Measurements from ENCODE around the gene HYAL1. TPM values are rescaled to one million over a fixed set of nuclear protein-coding genes. Genes with fewer than 3 reads are reported as not detected.
"Not testable (repeated sequence)": the region's sequence is repeated elsewhere in the genome, so short reads cannot be mapped to it uniquely, and the experiment has no call there.

HYAL1 gene
- total RNA-seq, 2 donors from 2014 or later = 9.0 to 15.2 TPM

GRCh38 chr3:50287262-50287661, 16.1 kb downstream of the HYAL1 start:
- no peaks in the 10 kb centered on the region for H3K27me3 ChIP-seq
- DNase-seq = no peak
- intact Hi-C loops (cut with DNase I) = no loop called here
- no peaks in the 10 kb centered on the region for H3K9me3 ChIP-seq
- H3K4me3 ChIP-seq = no peak overlapping the region
- no peak overlapping the region for H3K27ac ChIP-seq
- no peaks in the 10 kb centered on the region for H3K36me3 ChIP-seq
- H3K9ac ChIP-seq (ENCODE audit: low read depth in 2 of 2, low read length in 2 of 2) = no peak overlapping the region
- peaks cover 8% of the 10 kb centered on the region for H3K4me1 ChIP-seq
- no peak for TF ChIP-seq CTCF (IDR thresholded peaks at IDR 0.05)

GRCh38 chr3:50286322-50287227, 16.8 kb downstream of the HYAL1 start:
- DNase-seq = no peak
- no peak overlapping the region for H3K4me3 ChIP-seq
- no peak overlapping the region for H3K27ac ChIP-seq
- no peak for TF ChIP-seq CTCF (IDR thresholded peaks at IDR 0.05)
- intact Hi-C loops (cut with DNase I) = no loop called here
- H3K9ac ChIP-seq (ENCODE audit: low read depth in 2 of 2, low read length in 2 of 2) = no peak overlapping the region
- H3K27me3 ChIP-seq = no peaks in the 10 kb centered on the region
- H3K4me1 ChIP-seq = peaks cover 8% of the 10 kb centered on the region
- no peaks in the 10 kb centered on the region for H3K36me3 ChIP-seq
- H3K9me3 ChIP-seq = no peaks in the 10 kb centered on the region

GRCh38 chr3:50284121-50284520, 19.3 kb downstream of the HYAL1 start:
- intact Hi-C loops (cut with DNase I) = not testable (repeated sequence)

GRCh38 chr3:50279255-50280016, 23.9 kb downstream of the HYAL1 start:
- no peak for TF ChIP-seq CTCF (IDR thresholded peaks at IDR 0.05)
- intact Hi-C loops (cut with DNase I) = loop anchor here (10.0 kb wide), 1 partner anchor 45 kb away; the partner anchor contains the start of genes HYAL2 and TUSC2
- H3K9me3 ChIP-seq = no peaks in the 10 kb centered on the region
- H3K27ac ChIP-seq = no peak overlapping the region
- no peaks in the 10 kb centered on the region for H3K36me3 ChIP-seq
- no peak overlapping the region for H3K9ac ChIP-seq (ENCODE audit: low read depth in 2 of 2, low read length in 2 of 2)
- H3K27me3 ChIP-seq = peaks cover 3% of the 10 kb centered on the region
- H3K4me1 ChIP-seq = no peaks in the 10 kb centered on the region
- DNase-seq = no peak
- no peak overlapping the region for H3K4me3 ChIP-seq

More at GRCh38 chr3:50284121-50284520, 19.3 kb downstream of the HYAL1 start:
- not testable (repeated sequence) for H3K27me3 ChIP-seq; H3K9me3 ChIP-seq; DNase-seq; H3K4me3 ChIP-seq; H3K36me3 ChIP-seq; H3K4me1 ChIP-seq; H3K27ac ChIP-seq; H3K9ac ChIP-seq (ENCODE audit: low read depth in 2 of 2, low read length in 2 of 2)

- no peaks in the 10 kb centered on the region for H3K36me3 ChIP-seq
- H3K9ac ChIP-seq (ENCODE audit: low read depth in 2 of 2, low read length in 2 of 2) = no peak within 1 kb of the TSS
- no peak for TF ChIP-seq CTCF (IDR thresholded peaks at IDR 0.05)
- intact Hi-C loops (cut with DNase I) = loop anchor here (10.0 kb wide), 1 partner anchor 46 kb away; the partner anchor contains the start of genes HYAL2 and TUSC2
- H3K4me1 ChIP-seq = peaks cover 3% of the 10 kb centered on the region
- H3K9me3 ChIP-seq = no peaks in the 10 kb centered on the region
- no peak for DNase-seq
- no peak within 1 kb of the TSS for H3K4me3 ChIP-seq
- H3K27ac ChIP-seq = no peak within 1 kb of the TSS
- H3K27me3 ChIP-seq = peaks cover 5% of the 10 kb centered on the region
Measured at GRCh38 chr3:50278880-50279224, 24.5 kb downstream of the HYAL1 start, which contains the start of gene LSMEM2. LSMEM2 (plus strand) TSS chr3:50279087; CDS start chr3:50279114, 27 bp downstream.
